SHP77 (cell line): ENCODE measurements around the gene TNFAIP1.
A peak's percentile ranks its signal among the peaks of the same experiment; 100 is the strongest.

Experiments
- DNase-seq, 2 experiments: peaks; one replicate each; lab custom pipeline; 2025; lab: John Stamatoyannopoulos, UW

The TNFAIP1 gene

DNA sequence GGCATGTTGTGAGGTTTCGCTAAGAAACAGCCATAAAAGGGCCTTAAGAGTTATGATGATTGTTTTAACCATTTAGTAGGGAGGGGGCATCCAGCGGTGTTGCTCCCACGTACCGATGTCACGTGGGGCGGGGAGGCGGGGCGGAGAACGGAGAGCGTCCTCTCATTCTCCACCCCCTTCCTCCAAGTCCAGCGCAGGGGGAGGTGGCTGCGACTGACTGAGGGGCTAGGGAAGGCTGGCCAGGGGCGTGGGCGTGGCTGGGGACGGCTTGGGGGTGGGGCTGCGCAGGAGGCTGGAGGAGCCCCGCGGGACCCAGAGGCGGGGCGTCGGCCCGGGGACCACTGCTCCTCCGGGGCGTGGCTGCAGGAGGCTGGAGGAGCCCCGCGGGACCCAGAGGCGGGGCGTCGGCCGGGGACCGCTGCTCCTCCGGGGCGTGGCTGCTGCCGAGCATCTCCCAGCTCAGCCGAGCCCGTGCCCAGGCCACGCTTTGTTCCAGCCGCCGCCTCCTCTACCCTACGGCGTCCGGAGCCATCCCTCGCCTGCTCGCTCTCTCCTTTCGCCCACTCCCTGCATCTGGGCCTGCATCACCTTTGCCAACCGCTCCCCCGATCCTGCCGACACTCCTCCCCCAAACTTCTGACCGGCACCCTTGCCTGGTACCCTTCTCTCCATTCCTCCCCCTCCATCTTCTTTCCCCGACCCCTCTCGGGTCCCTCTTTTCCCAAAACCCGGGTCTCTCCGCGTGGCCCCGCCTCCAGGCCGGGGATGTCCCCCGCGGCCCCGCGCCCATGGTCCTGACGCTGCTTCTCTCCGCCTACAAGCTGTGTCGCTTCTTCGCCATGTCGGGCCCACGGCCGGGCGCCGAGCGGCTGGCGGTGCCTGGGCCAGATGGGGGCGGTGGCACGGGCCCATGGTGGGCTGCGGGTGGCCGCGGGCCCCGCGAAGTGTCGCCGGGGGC lies 36.0 kb downstream of the TNFAIP1 start, which contains the start of gene SARM1:
Gene SARM1 (plus strand): TSS at position 450 of the 958 bp plus-strand sequence. CDS start 339 bp downstream, at position 789.
- DNase-seq, result peak; percentile 93

DNA sequence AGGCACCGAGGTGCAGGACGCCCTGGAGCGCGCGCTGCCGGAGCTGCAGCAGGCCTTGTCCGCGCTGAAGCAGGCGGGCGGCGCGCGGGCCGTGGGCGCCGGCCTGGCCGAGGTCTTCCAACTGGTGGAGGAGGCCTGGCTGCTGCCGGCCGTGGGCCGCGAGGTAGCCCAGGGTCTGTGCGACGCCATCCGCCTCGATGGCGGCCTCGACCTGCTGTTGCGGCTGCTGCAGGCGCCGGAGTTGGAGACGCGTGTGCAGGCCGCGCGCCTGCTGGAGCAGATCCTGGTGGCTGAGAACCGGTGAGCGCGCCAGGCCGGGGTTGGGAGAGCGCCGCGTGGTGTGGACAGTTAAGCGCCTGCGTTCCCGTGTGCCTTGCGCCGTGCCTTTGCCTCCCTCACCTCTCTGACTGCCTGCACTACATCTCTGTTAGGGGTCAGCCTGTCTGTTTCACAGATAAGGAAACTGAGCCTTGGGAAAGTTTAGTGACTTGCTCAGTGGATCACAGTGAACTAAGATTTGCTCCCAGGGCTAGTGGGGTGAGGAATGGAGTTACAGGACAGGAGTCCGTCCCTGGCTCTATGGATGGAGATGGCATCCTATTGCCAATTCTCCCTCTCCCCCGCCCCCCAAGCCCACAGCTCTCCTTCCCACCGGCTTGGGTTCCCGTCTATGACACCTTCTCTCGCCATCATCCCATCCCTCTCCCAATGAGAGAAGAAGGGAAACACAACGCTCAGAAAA lies 36.8 kb downstream of the TNFAIP1 start:
- DNase-seq, result peak; percentile 15 to 24

- peak in 1 of 2 experiments; percentile 3 for DNase-seq
Observed at GRCh38 chr17:28372945-28373274, 37.3 kb downstream of the TNFAIP1 start.

GRCh38 chr17:28379814-28380801 lies 44.5 kb downstream of the TNFAIP1 start:
- DNase-seq, result no peak

DNA sequence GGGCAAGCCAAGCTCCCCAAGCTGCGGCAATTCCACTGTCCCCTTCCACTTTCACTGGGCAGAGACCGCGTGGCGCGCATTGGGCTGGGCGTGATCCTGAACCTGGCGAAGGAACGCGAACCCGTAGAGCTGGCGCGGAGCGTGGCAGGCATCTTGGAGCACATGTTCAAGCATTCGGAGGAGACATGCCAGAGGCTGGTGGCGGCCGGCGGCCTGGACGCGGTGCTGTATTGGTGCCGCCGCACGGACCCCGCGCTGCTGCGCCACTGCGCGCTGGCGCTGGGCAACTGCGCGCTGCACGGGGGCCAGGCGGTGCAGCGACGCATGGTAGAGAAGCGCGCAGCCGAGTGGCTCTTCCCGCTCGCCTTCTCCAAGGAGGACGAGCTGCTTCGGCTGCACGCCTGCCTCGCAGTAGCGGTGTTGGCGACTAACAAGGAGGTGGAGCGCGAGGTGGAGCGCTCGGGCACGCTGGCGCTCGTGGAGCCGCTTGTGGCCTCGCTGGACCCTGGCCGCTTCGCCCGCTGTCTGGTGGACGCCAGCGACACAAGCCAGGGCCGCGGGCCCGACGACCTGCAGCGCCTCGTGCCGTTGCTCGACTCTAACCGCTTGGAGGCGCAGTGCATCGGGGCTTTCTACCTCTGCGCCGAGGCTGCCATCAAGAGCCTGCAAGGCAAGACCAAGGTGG lies 45.7 kb downstream of the TNFAIP1 start:
- DNase-seq, result no peak

- DNase-seq, result no peak
Observed at GRCh38 chr17:28384281-28385036, 48.9 kb downstream of the TNFAIP1 start.

- no peak for DNase-seq
Observed at GRCh38 chr17:28385037-28385400, 49.5 kb downstream of the TNFAIP1 start.

GRCh38 chr17:28385406-28385805 lies 49.8 kb downstream of the TNFAIP1 start:
- DNase-seq, result no peak

- no peak for DNase-seq
Observed at GRCh38 chr17:28386391-28386790, 50.8 kb downstream of the TNFAIP1 start.

DNA sequence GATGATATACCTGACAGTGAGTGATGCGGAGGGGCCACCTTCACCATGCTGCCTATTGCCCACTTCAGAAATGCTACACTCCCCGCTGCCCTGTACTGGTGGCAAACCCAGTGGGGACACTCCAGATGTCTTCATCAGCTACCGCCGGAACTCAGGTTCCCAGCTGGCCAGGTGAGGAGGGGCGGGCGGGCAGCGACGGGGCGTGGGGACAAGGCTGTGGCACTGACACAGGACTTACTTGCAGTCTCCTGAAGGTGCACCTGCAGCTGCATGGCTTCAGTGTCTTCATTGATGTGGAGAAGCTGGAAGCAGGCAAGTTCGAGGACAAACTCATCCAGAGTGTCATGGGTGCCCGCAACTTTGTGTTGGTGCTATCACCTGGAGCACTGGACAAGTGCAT lies 52.5 kb downstream of the TNFAIP1 start:
- DNase-seq, result no peak

DNA sequence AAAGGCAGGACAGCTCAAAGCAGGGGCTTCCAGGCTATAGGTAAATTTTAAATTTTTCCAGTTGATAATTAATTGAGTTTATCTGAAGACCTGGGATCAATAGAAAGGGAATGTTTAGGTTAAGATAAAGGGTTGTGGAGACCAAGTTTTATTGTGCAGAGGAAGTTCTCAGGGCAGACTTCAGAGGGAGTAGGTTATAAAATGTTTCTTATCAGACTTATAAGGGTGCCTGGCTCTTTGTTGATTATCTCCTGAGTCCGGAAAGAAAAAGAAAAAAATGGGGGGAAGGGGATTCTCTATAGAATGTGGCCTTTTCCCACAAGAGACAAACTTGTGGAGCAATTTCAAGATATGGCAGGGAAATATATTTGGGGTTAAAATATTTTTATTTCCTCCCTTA lies 54.6 kb downstream of the TNFAIP1 start:
- no peak for DNase-seq

- DNase-seq, result no peak
Observed at GRCh38 chr17:28390563-28390962, 55.0 kb downstream of the TNFAIP1 start.

DNA sequence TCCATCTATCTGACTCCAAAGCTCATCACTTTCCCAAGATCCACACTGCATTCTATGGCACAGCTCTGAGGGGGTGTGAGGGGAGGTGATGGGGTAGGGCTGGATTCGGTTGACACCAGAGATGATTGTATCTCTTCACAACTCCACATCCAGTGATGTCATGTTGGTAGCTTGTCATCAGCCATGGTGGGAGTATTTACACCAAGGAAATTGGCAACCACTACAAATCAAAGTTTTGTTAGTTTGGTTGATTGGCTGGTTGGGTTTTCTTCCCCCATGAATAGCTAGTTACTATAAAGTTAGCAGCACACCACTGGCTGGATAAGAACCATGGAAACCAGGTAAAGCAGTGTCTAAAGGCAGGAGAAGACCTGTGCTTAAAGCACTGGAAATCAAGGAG lies 55.4 kb downstream of the TNFAIP1 start:
- DNase-seq, result no peak

DNA sequence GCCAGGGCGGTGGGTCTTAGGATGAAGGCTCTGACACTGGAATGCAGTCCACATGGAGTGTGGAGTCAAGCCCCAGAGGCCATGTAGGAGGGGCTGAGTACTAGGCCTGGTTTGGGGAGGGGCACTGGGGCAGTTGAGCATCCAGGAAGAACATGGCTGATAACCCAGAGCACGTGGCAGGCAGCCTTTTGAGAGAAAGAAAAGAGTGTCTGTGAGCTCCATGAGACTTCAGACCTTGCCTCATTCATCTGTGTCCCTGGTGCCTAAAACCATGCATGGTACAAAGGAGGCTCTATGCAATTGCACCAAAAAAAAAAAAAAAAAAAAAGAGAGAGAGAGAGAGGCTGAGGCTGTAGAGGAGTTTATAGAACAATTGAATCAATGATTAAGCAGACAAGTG lies 55.8 kb downstream of the TNFAIP1 start:
- no peak for DNase-seq

DNA sequence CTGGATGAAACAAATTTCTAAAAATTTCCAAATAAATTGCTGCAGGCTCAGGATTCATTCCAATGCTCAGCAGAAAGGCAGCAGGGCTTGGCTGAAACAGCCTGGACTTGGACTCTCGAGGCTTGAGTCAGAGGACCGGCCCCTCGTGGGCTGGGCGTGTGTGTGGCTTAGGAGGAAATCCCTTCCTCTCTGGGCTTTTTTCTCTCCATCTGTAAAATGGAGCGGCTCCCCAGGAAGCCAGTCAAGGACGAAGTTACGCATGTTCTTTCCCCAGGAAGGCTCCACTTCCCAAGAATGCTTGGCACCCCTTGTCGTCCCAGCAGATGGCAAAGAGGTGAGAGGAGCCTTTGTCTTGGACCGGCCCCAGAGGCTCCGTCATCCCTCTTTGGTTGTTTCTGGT lies 56.9 kb downstream of the TNFAIP1 start:
- DNase-seq, result no peak

GRCh38 chr17:28394337-28395116 lies 59.0 kb downstream of the TNFAIP1 start:
- no peak for DNase-seq

DNA sequence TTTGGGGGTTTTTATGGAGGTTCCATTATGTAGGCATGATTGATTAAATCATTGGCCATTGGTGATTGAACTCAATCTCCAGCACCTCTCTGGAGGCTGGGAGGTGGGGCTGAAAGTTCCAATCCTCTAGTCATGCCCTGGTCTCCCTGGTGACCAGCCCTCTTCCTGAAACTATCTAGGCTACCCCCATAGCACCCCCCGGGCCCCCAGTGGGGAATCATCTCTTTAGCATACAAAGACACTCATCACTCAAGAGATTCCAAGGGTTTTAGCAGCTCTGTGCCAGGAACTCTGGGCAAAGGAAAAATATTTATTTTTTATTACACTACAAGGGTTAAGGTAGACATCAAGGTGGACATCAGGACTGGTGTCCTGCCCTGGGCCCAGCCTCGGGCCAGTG lies 59.9 kb downstream of the TNFAIP1 start:
- DNase-seq, result no peak

DNA sequence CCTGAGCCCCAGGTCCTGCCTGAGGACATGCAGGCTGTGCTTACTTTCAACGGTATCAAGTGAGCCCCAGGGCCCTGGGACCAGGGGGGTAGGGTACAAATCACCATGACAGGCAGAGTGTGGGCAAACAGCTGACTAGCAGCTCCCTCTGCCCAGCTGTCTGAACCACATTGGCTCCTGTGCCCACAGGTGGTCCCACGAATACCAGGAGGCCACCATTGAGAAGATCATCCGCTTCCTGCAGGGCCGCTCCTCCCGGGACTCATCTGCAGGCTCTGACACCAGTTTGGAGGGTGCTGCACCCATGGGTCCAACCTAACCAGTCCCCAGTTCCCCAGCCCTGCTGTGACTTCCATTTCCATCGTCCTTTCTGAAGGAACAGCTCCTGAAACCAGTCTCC lies 60.4 kb downstream of the TNFAIP1 start:
- DNase-seq, result no peak
